SK-N-SH (cell line): ENCODE data around the gene LRRC25. TPM values are rescaled to one million over a fixed set of nuclear protein-coding genes. Genes with fewer than 3 reads are reported as not detected.

Experiments
- CTCF ChIA-PET: fragments of 300-600, 350-600 bp; formaldehyde crosslinking; extraction: SDS; loops from one replicate; lab custom pipeline; 2021; lab: Yijun Ruan, JAX
- POLR2A ChIA-PET: fragments of 350-600 bp; sonication (Branson Sonifier 250); formaldehyde crosslinking; extraction: SDS; loops from one replicate; lab custom pipeline; 2020; ENCODE audit warnings: antibody characterized with exemption, inconsistent platforms; lab: Yijun Ruan, JAX
- DNase-seq: peaks from one replicate; pipeline ENCODE4 v3.0.0; 2012
- H2AFZ ChIP-seq: fragments of 200-600 bp; sonication (generic); 2 replicates; pipeline ENCODE4 v1.8.1; 2016; ENCODE audit warnings: antibody characterized with exemption, mild to moderate bottlenecking, low read depth
- H3F3A ChIP-seq: fragments of 200-600 bp; sonication (generic); replicated peaks from 2 replicates; pipeline ENCODE3; 2016; ENCODE audit warnings: antibody characterized with exemption, mild to moderate bottlenecking; ENCODE audit not compliant: insufficient read depth
- H3K27ac ChIP-seq, 2 experiments: fragments of 200-500 bp in 1 of 2; fragments of 200-600 bp in 1 of 2; sonication (Bioruptor generic) in 1 of 2; sonication (generic), shearing (Covaris generic) in 1 of 2; 2 replicates each; pipeline versions ENCODE4 v1.5.1 to v1.6.1; 2014 to 2016; ENCODE audit warnings: low read depth in 2 of 2, inconsistent platforms in 1 of 2, low read length in 1 of 2, mild to moderate bottlenecking in 1 of 2, mixed read lengths in 1 of 2
- H3K27me3 ChIP-seq: fragments of 200-600 bp; sonication (generic), shearing (Covaris generic); 2 replicates; pipeline ENCODE4 v1.6.1; 2016; ENCODE audit warnings: mixed run types; ENCODE audit not compliant: insufficient read depth
- H3K36me3 ChIP-seq, 2 experiments: fragments of 200-500 bp in 1 of 2; fragments of 200-600 bp in 1 of 2; sonication (Bioruptor generic) in 1 of 2; sonication (generic) in 1 of 2; replicated peaks in 1 of 2; 2 replicates each; pipeline versions ENCODE3 to v1.5.1; 2014 to 2016; ENCODE audit warnings: low read length in 1 of 2, mild to moderate bottlenecking in 1 of 2; ENCODE audit not compliant: insufficient read depth in 2 of 2, control insufficient read depth in 1 of 2
- H3K4me1 ChIP-seq, 2 experiments: fragments of 200-500 bp in 1 of 2; fragments of 200-600 bp in 1 of 2; sonication (Bioruptor generic) in 1 of 2; sonication (generic), shearing (Covaris generic) in 1 of 2; 2 replicates each; pipeline versions ENCODE4 v1.5.1 to v1.6.1; 2014 to 2016; ENCODE audit warnings: low read depth in 1 of 2, low read length in 1 of 2, mixed run types in 1 of 2; ENCODE audit not compliant: insufficient read depth in 2 of 2, control insufficient read depth in 1 of 2
- H3K4me2 ChIP-seq: fragments of 200-600 bp; sonication (generic), shearing (Covaris generic); 2 replicates; pipeline ENCODE4 v1.6.1; 2017; ENCODE audit warnings: mixed run types
- H3K4me3 ChIP-seq, 2 experiments: fragments of 200-500 bp in 1 of 2; fragments of 200-600 bp in 1 of 2; sonication (Bioruptor generic) in 1 of 2; sonication (generic), shearing (Covaris generic) in 1 of 2; 2 replicates each; pipeline versions ENCODE4 v1.5.1 to v1.8.1; 2014 to 2016; ENCODE audit warnings: low read depth in 2 of 2, inconsistent platforms in 1 of 2, low read length in 1 of 2, mild to moderate bottlenecking in 1 of 2, mixed read lengths in 1 of 2, moderate library complexity in 1 of 2
- H3K79me2 ChIP-seq: fragments of 200-600 bp; sonication (generic); 2 replicates; pipeline ENCODE4 v1.8.1; 2017; ENCODE audit warnings: mild to moderate bottlenecking; ENCODE audit not compliant: insufficient read depth
- H3K9ac ChIP-seq: fragments of 200-600 bp; sonication (generic); 2 replicates; pipeline ENCODE4 v1.6.1; 2017; ENCODE audit warnings: mixed run types
- H3K9me2 ChIP-seq: fragments of 200-600 bp; sonication (generic); 2 replicates; pipeline ENCODE4 v1.6.1; 2017; ENCODE audit warnings: mixed run types
- H3K9me3 ChIP-seq: fragments of 200-600 bp; sonication (generic); 2 replicates; pipeline ENCODE4 v1.6.1; 2017; ENCODE audit warnings: mixed run types, mild to moderate bottlenecking, moderate library complexity
- H4K20me1 ChIP-seq: fragments of 200-600 bp; sonication (generic); 2 replicates; pipeline ENCODE4 v1.6.1; 2017; ENCODE audit warnings: mild to moderate bottlenecking, mixed run types; ENCODE audit not compliant: insufficient read depth
- EP300 ChIP-seq, 2 experiments: IDR thresholded peaks; 2 replicates each; pipeline versions ENCODE4 v1.4.0 to v1.6.1; 2012; ENCODE audit warnings: borderline replicate concordance in 1 of 2, low read depth in 1 of 2, low read length in 1 of 2
- FOSL2 ChIP-seq: IDR thresholded peaks from 2 replicates; pipeline ENCODE4 v1.4.0; 2012; ENCODE audit warnings: low read depth, mild to moderate bottlenecking, moderate library complexity, borderline replicate concordance
- FOXM1 ChIP-seq: IDR thresholded peaks from 2 replicates; pipeline ENCODE4 v1.4.0; 2012; ENCODE audit warnings: low read depth, mild to moderate bottlenecking
- GABPA ChIP-seq: IDR thresholded peaks from 2 replicates; pipeline ENCODE4 v1.4.0; 2012; ENCODE audit warnings: low read depth, mild to moderate bottlenecking
- MAX ChIP-seq: IDR thresholded peaks from 2 replicates; pipeline ENCODE4 v1.4.0; 2012; ENCODE audit warnings: low read depth
- NFIC ChIP-seq: IDR thresholded peaks from 2 replicates; pipeline ENCODE4 v1.4.0; 2012; ENCODE audit warnings: borderline replicate concordance
- RFX5 ChIP-seq: IDR thresholded peaks from 2 replicates; pipeline ENCODE4 v1.6.1; 2012; ENCODE audit warnings: mild to moderate bottlenecking, improper control_type of control experiment, low read length
- RXRA ChIP-seq: IDR thresholded peaks from 2 replicates; pipeline ENCODE4 v1.4.0; 2012; ENCODE audit warnings: low read depth, mild to moderate bottlenecking, borderline replicate concordance
- SIN3A ChIP-seq: IDR thresholded peaks from 2 replicates; pipeline ENCODE4 v1.6.1; 2012; ENCODE audit warnings: low read depth, mild to moderate bottlenecking, low read length, moderate library complexity, borderline replicate concordance
- TAF1 ChIP-seq: IDR thresholded peaks from 2 replicates; pipeline ENCODE4 v1.6.1; 2012; ENCODE audit warnings: low read depth, mild to moderate bottlenecking, low read length, moderate library complexity, borderline replicate concordance
- USF1 ChIP-seq: IDR thresholded peaks from 2 replicates; pipeline ENCODE4 v1.4.0; 2012; ENCODE audit warnings: low read depth, borderline replicate concordance
- YY1 ChIP-seq: IDR thresholded peaks from 2 replicates; pipeline ENCODE4 v1.4.0; 2012; ENCODE audit warnings: low read depth, mild to moderate bottlenecking
- WGBS: methylation state at CpG from one replicate; pipeline ENCODE4 v1.1.6; 2017; ENCODE audit warnings: low lambda C conversion rate; 5-methylcytosine and 5-hydroxymethylcytosine counted together
- polyA plus RNA-seq, 3 experiments: library from polyadenylated mRNA; depleted of rRNA; stranded (reverse); fragments of >200 nt; gene quantifications; 2 replicates each; pipeline ENCODE4 v1.2.3, GENCODE V29; 2012

LRRC25 gene
- polyA plus RNA-seq, 1 of the 3 experiments (the other 2 are of a cell fraction), result not detected

GRCh38 chr19:18427743-18428113 lies 30.3 kb upstream of the LRRC25 start:
- no peaks in the 10 kb centered on the region for H3K9me3 ChIP-seq
- H3K4me3 ChIP-seq, result no peak overlapping the region
- H3K9ac ChIP-seq, result no peak overlapping the region
- WGBS, result 100% methylated on average over 10 of the region's 12 CpGs
- H3K36me3 ChIP-seq, result peaks cover 0 to 11% of the 10 kb centered on the region in 2 experiments
- H3K27me3 ChIP-seq, result no peaks in the 10 kb centered on the region
- no peaks in the 10 kb centered on the region for H3F3A ChIP-seq
- peaks cover 23 to 52% of the 10 kb centered on the region in 2 experiments; a peak in 2 of 4 replicates for H3K4me1 ChIP-seq
- H3K4me2 ChIP-seq, result no peak overlapping the region
- TF ChIP-seq USF1, result no peak
- no peak for TF ChIP-seq TAF1
- TF ChIP-seq RFX5, result no peak
- no peak for TF ChIP-seq FOXM1
- TF ChIP-seq YY1, result no peak
- no peak for TF ChIP-seq RXRA
- no peak for TF ChIP-seq FOSL2
- TF ChIP-seq NFIC, result no peak
- no peak for TF ChIP-seq SIN3A
- no peak for TF ChIP-seq MAX
- peak overlapping the region in 1 of 2 experiments; percentile 14; a peak in 1 of 4 replicates for H3K27ac ChIP-seq
- CTCF ChIA-PET, result interaction anchor here (1.1 to 2.8 kb wide), 2 partner anchors 23 to 149 kb away, joined by 5 to 12 read pairs; no protein-coding TSS in a partner anchor
- peaks cover 31% of the 10 kb centered on the region for H3K79me2 ChIP-seq
- H4K20me1 ChIP-seq, result peaks cover 31% of the 10 kb centered on the region
- DNase-seq, result no peak
- no peaks in the 10 kb centered on the region for H3K9me2 ChIP-seq
- POLR2A ChIA-PET, result no interaction called here
- no peak overlapping the region for H2AFZ ChIP-seq

- TF ChIP-seq EP300 (IDR thresholded peaks at IDR 0.05; ENCODE audit: borderline replicate concordance in 1 of 2, low read depth in 1 of 2, low read length in 1 of 2) (no peak), FOSL2 (no peak), GABPA (no peak)
- H3K9ac ChIP-seq, result no peak overlapping the region
- H3K9me2 ChIP-seq, result no peaks in the 10 kb centered on the region
- 97% methylated on average over 5 of the region's 16 CpGs for WGBS
- peaks cover 36% of the 10 kb centered on the region for H4K20me1 ChIP-seq
- H3K27me3 ChIP-seq, result no peaks in the 10 kb centered on the region
- ChIA-PET POLR2A (no interaction called here), CTCF (interaction anchor here (2.8 kb wide), 1 partner anchor 24 kb away, joined by 12 read pairs; no protein-coding TSS in a partner anchor)
- peaks cover 23 to 49% of the 10 kb centered on the region in 2 experiments; a peak in 2 of 4 replicates for H3K4me1 ChIP-seq
- no peak overlapping the region for H3K4me3 ChIP-seq
- no peak overlapping the region; the same call in 1 of the 2 replicates for H3K4me2 ChIP-seq
- peaks cover 36% of the 10 kb centered on the region for H3K79me2 ChIP-seq
- H3F3A ChIP-seq, result no peaks in the 10 kb centered on the region
- no peak for DNase-seq
- peaks cover 0 to 13% of the 10 kb centered on the region in 2 experiments for H3K36me3 ChIP-seq
- peak overlapping the region in 1 of 2 experiments; percentile 14; a peak in 1 of 4 replicates for H3K27ac ChIP-seq
- H2AFZ ChIP-seq, result no peak overlapping the region
- no peaks in the 10 kb centered on the region for H3K9me3 ChIP-seq
Observed at GRCh38 chr19:18427080-18427742, 29.8 kb upstream of the LRRC25 start.
